Keratinocyte (primary cell): Measurements from ENCODE around the gene PIGN. TPM values are rescaled to one million over a fixed set of nuclear protein-coding genes. Genes with fewer than 3 reads are reported as not detected.

Source experiments
- DNase-seq: peaks from one replicate; pipeline ENCODE4 v3.0.0-alpha.2; 2011; ENCODE audit warnings: low read depth, missing footprints, low spot score
- FAIRE-seq: peaks from 2 replicates; lab custom pipeline; 2011; peaks lifted over from hg19 to GRCh38; lab: Jason Lieb, UNC
- H2AFZ ChIP-seq: 2 replicates; pipeline ENCODE4 v1.6.0; 2012; ENCODE audit warnings: low read length, control low read depth, inconsistent platforms; ENCODE audit not compliant: control insufficient read depth
- H3K27ac ChIP-seq: 2 replicates; pipeline ENCODE4 v1.5.1; 2011; ENCODE audit warnings: low read length; ENCODE audit not compliant: control insufficient read depth, insufficient read depth
- H3K27me3 ChIP-seq: 3 replicates; pipeline ENCODE4 v1.6.0; 2011; ENCODE audit warnings: low read length; ENCODE audit not compliant: control insufficient read depth, insufficient read depth; ENCODE audit errors: extremely low read depth
- H3K36me3 ChIP-seq, 2 experiments: 2 replicates in 1 of 2; 3 replicates in 1 of 2; pipeline ENCODE4 v1.5.1; 2011; ENCODE audit warnings: low read length in 2 of 2, mild to moderate bottlenecking in 1 of 2; ENCODE audit not compliant: control insufficient read depth in 2 of 2, insufficient read depth in 2 of 2; ENCODE audit errors: extremely low read depth in 1 of 2
- H3K4me1 ChIP-seq: 3 replicates; pipeline ENCODE4 v1.5.1; 2011; ENCODE audit warnings: low read length; ENCODE audit not compliant: control insufficient read depth, insufficient read depth; ENCODE audit errors: extremely low read depth
- H3K4me2 ChIP-seq: 3 replicates; pipeline ENCODE4 v1.6.0; 2011; ENCODE audit warnings: low read depth, low read length; ENCODE audit not compliant: control insufficient read depth, insufficient read depth; ENCODE audit errors: extremely low read depth
- H3K4me3 ChIP-seq, 3 experiments: fragments of 200-600 bp in 1 of 3; sonication (generic) in 1 of 3; 2 replicates in 2 of 3; 3 replicates in 1 of 3; pipeline ENCODE4 v1.5.1; 2011 to 2016; ENCODE audit warnings: low read length in 3 of 3, mild to moderate bottlenecking in 3 of 3, control low read depth in 2 of 3, inconsistent platforms in 1 of 3, low read depth in 1 of 3, mixed read lengths in 1 of 3, mixed run types in 1 of 3, moderate library complexity in 1 of 3; ENCODE audit not compliant: control insufficient read depth in 2 of 3, insufficient read depth in 2 of 3; ENCODE audit errors: extremely low read depth in 1 of 3
- H3K79me2 ChIP-seq: 2 replicates; pipeline ENCODE4 v1.6.0; 2012; ENCODE audit warnings: low read length; ENCODE audit not compliant: control insufficient read depth, insufficient read depth
- H3K9ac ChIP-seq: 3 replicates; pipeline ENCODE4 v1.6.0; 2011; ENCODE audit warnings: low read length; ENCODE audit not compliant: control insufficient read depth, insufficient read depth; ENCODE audit errors: extremely low read depth
- H3K9me1 ChIP-seq: 3 replicates; pipeline ENCODE4 v1.6.0; 2011; ENCODE audit warnings: low read length; ENCODE audit not compliant: control insufficient read depth, insufficient read depth; ENCODE audit errors: extremely low read depth
- H3K9me3 ChIP-seq: 2 replicates; pipeline ENCODE4 v1.5.1; 2012; ENCODE audit warnings: low read depth, low read length; ENCODE audit not compliant: control insufficient read depth
- H4K20me1 ChIP-seq: 3 replicates; pipeline ENCODE4 v1.6.0; 2011; ENCODE audit warnings: low read length; ENCODE audit not compliant: control insufficient read depth, insufficient read depth; ENCODE audit errors: extremely low read depth
- CTCF ChIP-seq, 3 experiments: IDR thresholded peaks in 1 of 3; conservative IDR thresholded peaks in 1 of 3; optimal IDR thresholded peaks in 1 of 3; 2 replicates in 2 of 3; 3 replicates in 1 of 3; pipeline versions ENCODE3 to v1.5.1; 2011; ENCODE audit warnings: low read length in 3 of 3, mild to moderate bottlenecking in 3 of 3, moderate library complexity in 2 of 3, control low read depth in 1 of 3, inconsistent platforms in 1 of 3; ENCODE audit not compliant: insufficient read depth in 2 of 3; ENCODE audit errors: extremely low read depth in 1 of 3
- EZH2 ChIP-seq: IDR thresholded peaks from one replicate; pipeline ENCODE4 v1.6.1; 2012; ENCODE audit warnings: inconsistent platforms, mild to moderate bottlenecking, low read length, moderate library complexity
- dilution Hi-C: fragments of 300-500 bp; cut with MboI; formaldehyde crosslinking; loops from one replicate; pipeline ENCODE4 v1.7.0; 2020; ENCODE audit warnings: low sequenced_read_pairs; ENCODE audit not compliant: extremely low pct_ligation_motif_present
- polyA plus RNA-seq, 5 experiments: library from polyadenylated mRNA; depleted of rRNA in 3 of 5; stranded (reverse) in 3 of 5; stranded (forward) in 1 of 5; unstranded in 1 of 5; fragments of >200 nt; gene quantifications; 1 replicate in 1 of 5; 2 replicates in 3 of 5; 3 replicates in 1 of 5; pipeline versions ENCODE4 v1.2.1 to v1.2.3, GENCODE V29; 2011 to 2012; ENCODE audit warnings: missing spikeins in 2 of 5, low read depth in 1 of 5, low replicate concordance in 1 of 5

Gene PIGN
- polyA plus RNA-seq, 1 donor (not counting 4 experiments of a cell fraction or from before 2014, with no cell fraction given): 41.2 TPM

- H4K20me1 ChIP-seq: no peaks in the 10 kb centered on the region
- TF ChIP-seq CTCF (optimal IDR thresholded peaks at IDR 0.05 in 1 of 3, IDR thresholded peaks at IDR 0.05 in 1 of 3, conservative IDR thresholded peaks at IDR 0.05 in 1 of 3; ENCODE audit: extremely low read depth in 1 of 3, insufficient read depth in 2 of 3, low read length in 3 of 3) (no peak), EZH2 (no peak)
- dilution Hi-C loops: no loop called here
Measured at GRCh38 chr18:62196980-62197379, 10.1 kb upstream of the PIGN start.

GRCh38 chr18:62196079-62196478 is 9.2 kb upstream of the PIGN start:
- Histone ChIP-seq H3K36me3 (no peaks in the 10 kb centered on the region), H3K79me2 (peaks cover 79% of the 10 kb centered on the region), H3K9ac (no peak overlapping the region), H3K4me2 (no peak overlapping the region), H2AFZ (no peak overlapping the region), H3K27ac (no peak overlapping the region), H3K9me3 (no peaks in the 10 kb centered on the region), H3K4me3 (no peak overlapping the region), H3K4me1 (peaks cover 13% of the 10 kb centered on the region), H3K27me3 (no peaks in the 10 kb centered on the region), H4K20me1 (no peaks in the 10 kb centered on the region), H3K9me1 (no peaks in the 10 kb centered on the region)
- dilution Hi-C loops: no loop called here
- FAIRE-seq (no peak), DNase-seq (no peak)
- TF ChIP-seq EZH2: no peak
- TF ChIP-seq CTCF (optimal IDR thresholded peaks at IDR 0.05 in 1 of 3, IDR thresholded peaks at IDR 0.05 in 1 of 3, conservative IDR thresholded peaks at IDR 0.05 in 1 of 3; ENCODE audit: extremely low read depth in 1 of 3, insufficient read depth in 2 of 3, low read length in 3 of 3): no peak

More at GRCh38 chr18:62196980-62197379, 10.1 kb upstream of the PIGN start:
- no peaks in the 10 kb centered on the region for H3K36me3 ChIP-seq
- H3K27me3 ChIP-seq: no peaks in the 10 kb centered on the region
- DNase-seq: no peak
- peaks cover 16% of the 10 kb centered on the region for H3K4me1 ChIP-seq
- H2AFZ ChIP-seq: no peak overlapping the region
- no peak overlapping the region for H3K4me3 ChIP-seq
- H3K79me2 ChIP-seq: peaks cover 74% of the 10 kb centered on the region
- no peak overlapping the region for H3K27ac ChIP-seq
- H3K9ac ChIP-seq: no peak overlapping the region
- no peaks in the 10 kb centered on the region for H3K9me1 ChIP-seq
- no peaks in the 10 kb centered on the region for H3K9me3 ChIP-seq
- H3K4me2 ChIP-seq: no peak overlapping the region
- FAIRE-seq: no peak
